Coronary artery (tissue), 2 donors: ENCODE measurements around the gene SGMS1.

Source experiments
- DNase-seq: peaks from one replicate; pipeline ENCODE4 v3.0.0-alpha.2; 2017; ENCODE audit warnings: low spot score
- H3K27ac ChIP-seq, 2 donors: fragments of 200-600 bp; sonication (generic); one replicate each; pipeline ENCODE4 v1.5.1; 2016 to 2019
- H3K4me3 ChIP-seq: fragments of 200-600 bp; sonication (generic); 2 replicates; pipeline ENCODE4 v1.5.1; 2016; ENCODE audit warnings: mild to moderate bottlenecking, moderate library complexity
- TF ChIP-seq, protein P1 (sequence below): fragments of 200-600 bp; sonication (generic); IDR thresholded peaks from one replicate; pipeline ENCODE4 v1.5.1; 2019; ENCODE audit warnings: antibody characterized with exemption

SGMS1 gene

DNA sequence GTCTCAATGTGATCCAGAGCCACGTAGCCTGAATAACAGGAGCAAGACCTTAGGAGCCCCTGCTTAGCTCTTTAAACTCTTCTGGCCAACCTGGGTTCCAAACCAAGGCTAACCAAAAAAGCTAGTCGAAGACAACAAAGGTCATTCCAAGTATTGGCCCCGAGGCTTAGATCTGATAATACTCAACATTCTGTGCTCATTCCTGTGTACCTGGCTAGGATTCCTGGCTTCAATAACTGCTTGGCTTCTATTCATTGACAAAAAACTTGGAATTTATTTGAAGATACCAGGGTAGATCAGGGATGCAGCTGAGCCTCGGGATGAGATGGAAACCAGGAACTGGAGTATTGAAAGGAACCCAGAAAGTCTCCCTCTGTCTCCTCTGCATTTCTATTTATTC, 4.1 kb upstream of the SGMS1 start:
- TF ChIP-seq, protein P1, sequence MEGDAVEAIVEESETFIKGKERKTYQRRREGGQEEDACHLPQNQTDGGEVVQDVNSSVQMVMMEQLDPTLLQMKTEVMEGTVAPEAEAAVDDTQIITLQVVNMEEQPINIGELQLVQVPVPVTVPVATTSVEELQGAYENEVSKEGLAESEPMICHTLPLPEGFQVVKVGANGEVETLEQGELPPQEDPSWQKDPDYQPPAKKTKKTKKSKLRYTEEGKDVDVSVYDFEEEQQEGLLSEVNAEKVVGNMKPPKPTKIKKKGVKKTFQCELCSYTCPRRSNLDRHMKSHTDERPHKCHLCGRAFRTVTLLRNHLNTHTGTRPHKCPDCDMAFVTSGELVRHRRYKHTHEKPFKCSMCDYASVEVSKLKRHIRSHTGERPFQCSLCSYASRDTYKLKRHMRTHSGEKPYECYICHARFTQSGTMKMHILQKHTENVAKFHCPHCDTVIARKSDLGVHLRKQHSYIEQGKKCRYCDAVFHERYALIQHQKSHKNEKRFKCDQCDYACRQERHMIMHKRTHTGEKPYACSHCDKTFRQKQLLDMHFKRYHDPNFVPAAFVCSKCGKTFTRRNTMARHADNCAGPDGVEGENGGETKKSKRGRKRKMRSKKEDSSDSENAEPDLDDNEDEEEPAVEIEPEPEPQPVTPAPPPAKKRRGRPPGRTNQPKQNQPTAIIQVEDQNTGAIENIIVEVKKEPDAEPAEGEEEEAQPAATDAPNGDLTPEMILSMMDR = no peak
- Histone ChIP-seq H3K27ac (no peak overlapping the region), H3K4me3 (no peak overlapping the region)
- no peak for DNase-seq

GRCh38 chr10:50627443-50627842, 3.7 kb upstream of the SGMS1 start:
- H3K4me3 ChIP-seq = no peak overlapping the region
- no peak for DNase-seq
- H3K27ac ChIP-seq = no peak overlapping the region
- TF ChIP-seq, protein P1 = no peak

DNA sequence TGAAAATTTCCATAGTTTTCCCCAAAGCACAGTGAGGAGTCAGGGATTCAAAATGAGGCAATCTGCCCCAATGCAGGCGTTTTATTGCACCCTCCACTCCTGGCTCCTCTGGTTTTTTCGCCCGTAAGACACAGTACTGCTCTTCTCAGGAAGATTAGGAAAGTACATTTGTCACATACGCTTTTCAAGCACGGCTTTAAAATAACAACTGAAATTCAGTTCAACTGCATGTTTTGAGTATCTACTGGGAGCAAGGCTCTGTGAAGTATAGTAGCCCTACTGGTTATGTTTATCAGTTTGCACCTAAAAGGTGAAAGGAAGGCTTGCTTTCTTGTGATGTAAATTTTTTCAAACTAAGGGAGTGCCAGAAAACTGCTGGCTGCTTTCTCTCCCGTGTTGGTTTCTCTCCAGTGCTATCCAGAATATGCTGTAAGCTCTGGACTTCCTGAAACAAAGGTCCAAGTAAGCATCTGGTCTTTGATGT, 1.9 kb upstream of the SGMS1 start:
- TF ChIP-seq, protein P1 = no peak
- H3K4me3 ChIP-seq = peak overlapping the region; percentile 100
- no peak for DNase-seq
- H3K27ac ChIP-seq = peak overlapping the region; percentile 98 to 99

DNA sequence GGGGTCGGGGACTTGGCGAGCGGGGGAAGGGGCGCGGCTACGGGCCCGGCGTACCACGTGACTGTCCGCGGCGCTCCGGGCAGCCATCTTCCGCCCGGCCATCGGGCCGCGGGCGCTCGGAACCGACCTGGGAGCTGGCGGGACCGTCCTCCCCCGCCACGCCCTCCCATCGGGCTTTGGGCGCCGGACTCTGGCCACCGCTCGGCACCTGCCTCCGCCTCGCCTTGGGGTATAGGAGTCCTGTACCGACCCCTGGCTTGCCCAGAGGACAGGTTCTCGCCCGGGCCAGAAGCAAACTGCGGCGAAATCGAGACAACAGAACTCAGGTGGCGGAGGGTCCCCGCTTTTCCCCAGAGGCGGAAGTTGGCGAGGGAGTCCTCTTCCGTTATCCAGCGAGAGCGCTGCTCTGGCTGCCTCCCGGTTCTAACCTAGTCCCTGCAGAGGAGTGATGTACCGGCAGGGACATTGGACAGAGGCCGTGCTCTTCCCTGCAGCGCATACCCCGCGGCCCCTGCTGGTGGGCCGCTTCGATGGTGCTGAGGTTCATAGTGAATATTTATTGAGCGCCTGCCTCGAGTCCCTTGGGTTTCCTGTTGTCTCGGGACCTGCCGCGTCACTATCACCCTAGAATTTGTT, 1.2 kb upstream of the SGMS1 start:
- DNase-seq = no peak
- TF ChIP-seq, protein P1 = peak; percentile 36
- Histone ChIP-seq H3K4me3 (peak overlapping the region; percentile 100), H3K27ac (peak overlapping the region; percentile 98 to 99)

GRCh38 chr10:50624413-50624865, 683 bp upstream of the SGMS1 start:
- peak; percentile 98 for DNase-seq
- Histone ChIP-seq H3K4me3 (peak overlapping the region; percentile 100), H3K27ac (peak overlapping the region; percentile 98 to 99)
- TF ChIP-seq, protein P1 = no peak

- TF ChIP-seq, protein P1 = no peak
- Histone ChIP-seq H3K4me3 (peak overlapping the region; percentile 100), H3K27ac (peak overlapping the region; percentile 98 to 99)
- DNase-seq = peak; percentile 86
Measured at GRCh38 chr10:50622706-50623662, 772 bp downstream of the SGMS1 start.
